ENCODE measurements around the gene CMIP.

DNA sequence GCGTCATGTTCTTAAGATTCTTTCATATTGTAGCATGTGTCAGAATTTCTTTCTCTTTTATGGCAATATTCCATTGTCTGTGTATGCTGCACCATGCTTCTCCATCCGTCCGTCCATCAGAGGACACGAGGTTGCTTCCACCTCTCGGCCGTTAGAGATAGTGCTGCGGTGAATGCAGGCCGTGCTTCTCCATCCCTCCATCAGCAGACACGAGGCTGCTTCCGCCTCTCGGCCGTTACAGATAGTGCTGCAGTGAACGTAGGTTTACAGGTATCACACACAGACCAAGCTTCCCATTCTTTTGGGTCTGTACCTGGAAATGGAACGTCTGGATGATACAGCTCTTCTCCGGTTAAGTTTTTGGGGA lies 113.5 kb downstream of the CMIP start:
- TF ChIP-seq, protein P1, sequence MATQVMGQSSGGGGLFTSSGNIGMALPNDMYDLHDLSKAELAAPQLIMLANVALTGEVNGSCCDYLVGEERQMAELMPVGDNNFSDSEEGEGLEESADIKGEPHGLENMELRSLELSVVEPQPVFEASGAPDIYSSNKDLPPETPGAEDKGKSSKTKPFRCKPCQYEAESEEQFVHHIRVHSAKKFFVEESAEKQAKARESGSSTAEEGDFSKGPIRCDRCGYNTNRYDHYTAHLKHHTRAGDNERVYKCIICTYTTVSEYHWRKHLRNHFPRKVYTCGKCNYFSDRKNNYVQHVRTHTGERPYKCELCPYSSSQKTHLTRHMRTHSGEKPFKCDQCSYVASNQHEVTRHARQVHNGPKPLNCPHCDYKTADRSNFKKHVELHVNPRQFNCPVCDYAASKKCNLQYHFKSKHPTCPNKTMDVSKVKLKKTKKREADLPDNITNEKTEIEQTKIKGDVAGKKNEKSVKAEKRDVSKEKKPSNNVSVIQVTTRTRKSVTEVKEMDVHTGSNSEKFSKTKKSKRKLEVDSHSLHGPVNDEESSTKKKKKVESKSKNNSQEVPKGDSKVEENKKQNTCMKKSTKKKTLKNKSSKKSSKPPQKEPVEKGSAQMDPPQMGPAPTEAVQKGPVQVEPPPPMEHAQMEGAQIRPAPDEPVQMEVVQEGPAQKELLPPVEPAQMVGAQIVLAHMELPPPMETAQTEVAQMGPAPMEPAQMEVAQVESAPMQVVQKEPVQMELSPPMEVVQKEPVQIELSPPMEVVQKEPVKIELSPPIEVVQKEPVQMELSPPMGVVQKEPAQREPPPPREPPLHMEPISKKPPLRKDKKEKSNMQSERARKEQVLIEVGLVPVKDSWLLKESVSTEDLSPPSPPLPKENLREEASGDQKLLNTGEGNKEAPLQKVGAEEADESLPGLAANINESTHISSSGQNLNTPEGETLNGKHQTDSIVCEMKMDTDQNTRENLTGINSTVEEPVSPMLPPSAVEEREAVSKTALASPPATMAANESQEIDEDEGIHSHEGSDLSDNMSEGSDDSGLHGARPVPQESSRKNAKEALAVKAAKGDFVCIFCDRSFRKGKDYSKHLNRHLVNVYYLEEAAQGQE (IDR thresholded peaks at IDR 0.05; ENCODE audit: low read depth) = no peak
- no peak for TF ChIP-seq EP300 (IDR thresholded peaks at IDR 0.05; ENCODE audit: borderline replicate concordance)
- no peak for TF ChIP-seq CEBPB (IDR thresholded peaks at IDR 0.05)
- TF ChIP-seq, protein P2, sequence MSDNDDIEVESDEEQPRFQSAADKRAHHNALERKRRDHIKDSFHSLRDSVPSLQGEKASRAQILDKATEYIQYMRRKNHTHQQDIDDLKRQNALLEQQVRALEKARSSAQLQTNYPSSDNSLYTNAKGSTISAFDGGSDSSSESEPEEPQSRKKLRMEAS (IDR thresholded peaks at IDR 0.05) = no peak
- TF ChIP-seq, protein P3, sequence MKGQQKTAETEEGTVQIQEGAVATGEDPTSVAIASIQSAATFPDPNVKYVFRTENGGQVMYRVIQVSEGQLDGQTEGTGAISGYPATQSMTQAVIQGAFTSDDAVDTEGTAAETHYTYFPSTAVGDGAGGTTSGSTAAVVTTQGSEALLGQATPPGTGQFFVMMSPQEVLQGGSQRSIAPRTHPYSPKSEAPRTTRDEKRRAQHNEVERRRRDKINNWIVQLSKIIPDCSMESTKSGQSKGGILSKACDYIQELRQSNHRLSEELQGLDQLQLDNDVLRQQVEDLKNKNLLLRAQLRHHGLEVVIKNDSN (IDR thresholded peaks at IDR 0.05) = no peak
- TF ChIP-seq YY1 (IDR thresholded peaks at IDR 0.05; ENCODE audit: low read depth) = no peak
- TF ChIP-seq ZBTB7A (IDR thresholded peaks at IDR 0.05; ENCODE audit: low read depth) = no peak
